HEK293T (cell line): ENCODE data around the gene ZMYM4.

Source experiments
- HDGF ChIP-seq: fragments of 450-650 bp; IDR thresholded peaks from 2 replicates; pipeline ENCODE4 v1.6.1; 2017; ENCODE audit warnings: antibody characterized with exemption, borderline replicate concordance
- TARDBP ChIP-seq: fragments of 450-650 bp; IDR thresholded peaks from 2 replicates; pipeline ENCODE4 v1.6.1; 2016

- TF ChIP-seq HDGF (no peak), TARDBP (no peak)
These were observed 113.6 kb downstream of the ZMYM4 start for GRCh38 chr1:35382107-35382506.
